IMR-90 (cell line): Measurements from ENCODE around the gene USH2A. TPM values are rescaled to one million over a fixed set of nuclear protein-coding genes. Genes with fewer than 3 reads are reported as not detected.

Experiments
- ATAC-seq: fragments of 200-7000 bp; cut with Tn5 transposase; 2 replicates; pipeline ENCODE4 v1.9.1; 2020; ENCODE audit warnings: low read depth, mild to moderate bottlenecking, moderate library complexity
- BruUV-seq: library from RNA; stranded (reverse); fragments of 400-500 nt; replicated peaks from 2 replicates; lab custom pipeline; 2021; lab: Mats Ljungman, UMichigan
- CTCF ChIA-PET: fragments of 300-600 bp; formaldehyde crosslinking; extraction: SDS; loops from one replicate; lab custom pipeline; 2021; ENCODE audit warnings: antibody characterized with exemption; lab: Yijun Ruan, JAX
- POLR2A ChIA-PET: fragments of 300-600 bp; sonication (Branson Sonifier 250); formaldehyde crosslinking; loops from one replicate; lab custom pipeline; 2022; ENCODE audit warnings: antibody characterized with exemption; ENCODE audit not compliant: unreplicated experiment; lab: Charles Lee
- DNase-seq: peaks from one replicate; pipeline ENCODE4 v3.0.0; 2013
- H2AFZ ChIP-seq: replicated peaks from 2 replicates; pipeline ENCODE3; 2013; ENCODE audit warnings: low read length, mild to moderate bottlenecking; ENCODE audit not compliant: poor library complexity
- H2AK5ac ChIP-seq: 2 replicates; pipeline ENCODE4 v1.6.1; 2013; ENCODE audit warnings: low read depth, low read length, inconsistent platforms
- H2AK9ac ChIP-seq: replicated peaks from 2 replicates; pipeline ENCODE3; 2013; ENCODE audit warnings: mild to moderate bottlenecking, low read depth, low read length, moderate library complexity; ENCODE audit not compliant: poor library complexity
- H2BK120ac ChIP-seq: 2 replicates; pipeline ENCODE4 v1.6.1; 2013; ENCODE audit warnings: low read depth, low read length, inconsistent platforms
- H2BK15ac ChIP-seq: 3 replicates; pipeline ENCODE4 v1.6.1; 2013; ENCODE audit warnings: low read depth, low read length, inconsistent platforms
- H2BK20ac ChIP-seq: 2 replicates; pipeline ENCODE4 v1.6.1; 2013; ENCODE audit warnings: low read depth, mild to moderate bottlenecking, inconsistent platforms, low read length, moderate library complexity
- H2BK5ac ChIP-seq: 2 replicates; pipeline ENCODE4 v1.6.1; 2013; ENCODE audit warnings: mild to moderate bottlenecking, low read depth, low read length, inconsistent platforms; ENCODE audit not compliant: poor library complexity, severe bottlenecking
- H3K14ac ChIP-seq: replicated peaks from 2 replicates; pipeline ENCODE4 v1.6.1; 2013; ENCODE audit warnings: low read depth, low read length, inconsistent platforms
- H3K18ac ChIP-seq: 2 replicates; pipeline ENCODE4 v1.6.1; 2013; ENCODE audit warnings: low read depth, low read length, control low read depth
- H3K23ac ChIP-seq: 2 replicates; pipeline ENCODE4 v1.6.1; 2013; ENCODE audit warnings: low read depth, low read length, inconsistent platforms
- H3K27ac ChIP-seq: 2 replicates; pipeline ENCODE4 v1.5.1; 2013; ENCODE audit warnings: mild to moderate bottlenecking, control low read depth, low read length; ENCODE audit not compliant: insufficient read depth
- H3K27me3 ChIP-seq: 2 replicates; pipeline ENCODE4 v1.6.1; 2013; ENCODE audit warnings: low read length; ENCODE audit not compliant: control insufficient read depth, insufficient read depth
- H3K36me3 ChIP-seq: 2 replicates; pipeline ENCODE4 v1.6.1; 2013; ENCODE audit warnings: low read length, mixed read lengths; ENCODE audit not compliant: control insufficient read depth, insufficient read depth
- H3K4ac ChIP-seq: 2 replicates; pipeline ENCODE4 v1.6.1; 2013; ENCODE audit warnings: low read depth, low read length, inconsistent platforms
- H3K4me1 ChIP-seq: 2 replicates; pipeline ENCODE4 v1.6.1; 2013; ENCODE audit warnings: low read length, mixed read lengths; ENCODE audit not compliant: control insufficient read depth, insufficient read depth
- H3K4me2 ChIP-seq: 2 replicates; pipeline ENCODE4 v1.6.1; 2013; ENCODE audit warnings: low read depth, mild to moderate bottlenecking, control low read depth, low read length, moderate library complexity
- H3K4me3 ChIP-seq: 2 replicates; pipeline ENCODE4 v1.5.1; 2013; ENCODE audit warnings: low read depth, mild to moderate bottlenecking, control low read depth, low read length, moderate library complexity; ENCODE audit not compliant: insufficient read depth
- H3K56ac ChIP-seq: 2 replicates; pipeline ENCODE4 v1.6.1; 2013; ENCODE audit warnings: low read length, inconsistent platforms; ENCODE audit not compliant: insufficient read depth; ENCODE audit errors: extremely low read depth
- H3K79me1 ChIP-seq, 2 experiments: 2 replicates each; pipeline ENCODE4 v1.6.1; 2013; ENCODE audit warnings: low read length in 2 of 2, inconsistent platforms in 1 of 2, low read depth in 1 of 2
- H3K9ac ChIP-seq: 2 replicates; pipeline ENCODE4 v1.6.1; 2013; ENCODE audit warnings: low read depth, low read length, control low read depth
- H3K9me1 ChIP-seq: 2 replicates; pipeline ENCODE4 v1.6.1; 2013; ENCODE audit warnings: low read length, inconsistent platforms; ENCODE audit not compliant: insufficient read depth
- H3K9me3 ChIP-seq: 2 replicates; pipeline ENCODE4 v1.6.1; 2013; ENCODE audit warnings: low read length; ENCODE audit not compliant: control insufficient read depth, insufficient read depth
- H4K20me1 ChIP-seq: 2 replicates; pipeline ENCODE4 v1.6.1; 2013; ENCODE audit warnings: low read length, inconsistent platforms; ENCODE audit not compliant: insufficient read depth
- H4K5ac ChIP-seq: 2 replicates; pipeline ENCODE4 v1.6.1; 2013; ENCODE audit warnings: mild to moderate bottlenecking, low read depth, low read length, control low read depth
- H4K8ac ChIP-seq, 2 experiments: 2 replicates each; pipeline ENCODE4 v1.6.1; 2013; ENCODE audit warnings: low read depth in 2 of 2, low read length in 2 of 2, control low read depth in 1 of 2, inconsistent platforms in 1 of 2
- H4K91ac ChIP-seq: 2 replicates; pipeline ENCODE4 v1.6.1; 2013; ENCODE audit warnings: low read depth, low read length, inconsistent platforms; ENCODE audit not compliant: insufficient read depth
- NFE2L2 ChIP-seq: fragments of 150-350 bp; IDR thresholded peaks from 2 replicates; pipeline ENCODE4 v1.6.1; 2016; ENCODE audit warnings: low read depth, mild to moderate bottlenecking, low read length
- SMC3 ChIP-seq: fragments of 150-350 bp; IDR thresholded peaks from 2 replicates; pipeline ENCODE4 v1.6.1; 2016; ENCODE audit warnings: low read depth, mild to moderate bottlenecking, antibody characterized with exemption, low read length, moderate library complexity
- dilution Hi-C: fragments of 300-500 bp; cut with HindIII; formaldehyde crosslinking; loops from one replicate; pipeline ENCODE4 v1.14.3; 2018; ENCODE audit warnings: low sequenced_read_pairs; ENCODE audit not compliant: unreplicated experiment
- in situ Hi-C: fragments of 300-500 bp; cut with MboI; formaldehyde crosslinking; loops from 3 replicates; pipeline ENCODE4 v1.14.3; 2019; ENCODE audit warnings: low sequenced_read_pairs, inconsistent platforms, mixed read lengths
- intact Hi-C: fragments of 100-400 bp; cut with micrococcal nuclease; formaldehyde crosslinking; loops from 2 replicates; pipeline ENCODE4 v1.10.0; 2022
- polyA plus RNA-seq, 3 experiments: library from polyadenylated mRNA; depleted of rRNA; stranded (reverse); fragments of >200 nt; gene quantifications; 2 replicates each; pipeline ENCODE4 v1.2.3, GENCODE V29; 2012; ENCODE audit warnings: low replicate concordance in 1 of 3
- total RNA-seq: library from RNA; depleted of rRNA; stranded (reverse); fragments of >200 nt; gene quantifications from 2 replicates; pipeline ENCODE4 v1.2.3, GENCODE V29; 2012

Gene USH2A
- total and polyA plus RNA-seq, 2 of the 4 experiments (the other 2 are of a cell fraction): under 0.01 to 0.02 TPM

- peak; percentile 68 for ATAC-seq
- Histone ChIP-seq H2BK15ac (no peak overlapping the region), H3K79me1 (no peaks in the 10 kb centered on the region), H3K9ac (no peak overlapping the region), H3K36me3 (no peaks in the 10 kb centered on the region), H2BK120ac (0 out of 2 replicates have a peak overlapping the region, but pooled peaks have one; percentile 44), H2BK5ac (peak overlapping the region; percentile 81), H4K20me1 (no peaks in the 10 kb centered on the region), H3K4ac (no peak overlapping the region), H3K4me1 (peaks cover 7% of the 10 kb centered on the region; the same call in 1 of the 2 replicates), H3K4me3 (no peak overlapping the region), H3K56ac (no peak overlapping the region), H4K8ac (peak overlapping the region in 1 of 2 experiments; percentile 19; a peak in 1 of 4 replicates), H3K4me2 (no peak overlapping the region; the same call in 1 of the 2 replicates), H4K5ac (peak overlapping the region; percentile 72; the same call in 1 of the 2 replicates), H3K9me3 (no peaks in the 10 kb centered on the region; the same call in 1 of the 2 replicates), H2AFZ (no peak overlapping the region), H2AK9ac (no peak overlapping the region), H3K18ac (peak overlapping the region; percentile 89; the same call in 1 of the 2 replicates), H4K91ac (no peak overlapping the region), H3K14ac (no peak overlapping the region), H3K23ac (no peak overlapping the region), H2BK20ac (peak overlapping the region; percentile 45; the same call in 1 of the 2 replicates), H3K27me3 (no peaks in the 10 kb centered on the region), H3K27ac (no peak overlapping the region), H3K9me1 (no peaks in the 10 kb centered on the region; the same call in 1 of the 2 replicates), H2AK5ac (no peak overlapping the region)
- intact Hi-C loops (no loop called here), in situ Hi-C loops (no loop called here), dilution Hi-C loops (no loop called here)
- peak; percentile 48 for DNase-seq
- CTCF ChIA-PET: interaction anchor here (1.0 kb wide), 1 partner anchor 10 kb away, joined by 3 read pairs; no protein-coding TSS in a partner anchor
- POLR2A ChIA-PET: no interaction called here
- no TSS peak for BruUV-seq
- TF ChIP-seq NFE2L2 (peak; percentile 87), SMC3 (no peak)
Observed at GRCh38 chr1:216032961-216033614, 390.2 kb downstream of the USH2A start.
